ENCODE results near the gene PRTN3. TPM values are rescaled to one million over a fixed set of nuclear protein-coding genes. Genes with fewer than 3 reads are reported as not detected.

PRTN3 gene
- total RNA-seq, 6 donors from 2014 or later: 1.1 to 9.4 TPM; not detected in 4

DNA sequence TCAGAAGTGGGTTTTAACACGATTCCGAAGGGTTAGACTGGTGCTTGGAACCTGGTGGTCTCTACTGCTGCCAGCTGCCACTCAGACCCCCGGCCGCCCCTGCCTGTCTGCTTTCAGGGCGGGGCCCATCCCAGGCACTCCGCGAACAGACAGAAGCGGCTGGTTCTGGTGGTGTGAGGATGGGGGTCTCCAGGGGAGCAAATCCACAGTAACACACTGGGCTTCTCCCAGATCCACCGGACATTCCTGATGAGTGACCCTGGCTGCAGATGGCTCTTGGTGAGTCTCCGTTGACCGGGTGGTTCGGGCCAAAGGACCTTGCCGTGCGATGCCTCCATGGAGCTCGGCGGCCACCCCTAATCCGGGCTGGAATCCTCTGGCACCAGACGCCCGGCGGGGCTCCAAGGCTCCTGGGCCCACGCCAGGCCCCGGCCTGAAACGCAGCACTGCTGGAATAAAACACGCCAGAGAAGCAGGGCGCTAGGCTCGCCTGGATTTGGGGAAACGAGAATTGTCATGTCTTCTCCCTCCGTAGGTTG is 45.7 kb upstream of the PRTN3 start:
- 77 to 97% methylated on average over 17 to 28 of the region's 28 CpGs for WGBS, 2 donors
- H3K27me3 ChIP-seq: no peaks in the 10 kb centered on the region
- no peaks in the 10 kb centered on the region for H3K9me3 ChIP-seq
- no peak overlapping the region for H3K4me3 ChIP-seq
- TF ChIP-seq EP300 (IDR thresholded peaks at IDR 0.05) (no peak), CTCF (IDR thresholded peaks at IDR 0.05) (no peak), POLR2A (IDR thresholded peaks at IDR 0.05) (no peak)
- peaks cover 0 to 17% (median 5%) of the 10 kb centered on the region in 4 donors for H3K36me3 ChIP-seq
- DNase-seq: peak in 1 of 2 donors; percentile 90
- H3K27ac ChIP-seq: peak overlapping the region in 3 of 4 donors; percentile 34 to 100 (median 97)
- H3K4me1 ChIP-seq: peaks cover 37 to 61% (median 57%) of the 10 kb centered on the region in 4 donors
- no peak for ATAC-seq (ENCODE audit: low FRiP score in 2 of 2)

DNA sequence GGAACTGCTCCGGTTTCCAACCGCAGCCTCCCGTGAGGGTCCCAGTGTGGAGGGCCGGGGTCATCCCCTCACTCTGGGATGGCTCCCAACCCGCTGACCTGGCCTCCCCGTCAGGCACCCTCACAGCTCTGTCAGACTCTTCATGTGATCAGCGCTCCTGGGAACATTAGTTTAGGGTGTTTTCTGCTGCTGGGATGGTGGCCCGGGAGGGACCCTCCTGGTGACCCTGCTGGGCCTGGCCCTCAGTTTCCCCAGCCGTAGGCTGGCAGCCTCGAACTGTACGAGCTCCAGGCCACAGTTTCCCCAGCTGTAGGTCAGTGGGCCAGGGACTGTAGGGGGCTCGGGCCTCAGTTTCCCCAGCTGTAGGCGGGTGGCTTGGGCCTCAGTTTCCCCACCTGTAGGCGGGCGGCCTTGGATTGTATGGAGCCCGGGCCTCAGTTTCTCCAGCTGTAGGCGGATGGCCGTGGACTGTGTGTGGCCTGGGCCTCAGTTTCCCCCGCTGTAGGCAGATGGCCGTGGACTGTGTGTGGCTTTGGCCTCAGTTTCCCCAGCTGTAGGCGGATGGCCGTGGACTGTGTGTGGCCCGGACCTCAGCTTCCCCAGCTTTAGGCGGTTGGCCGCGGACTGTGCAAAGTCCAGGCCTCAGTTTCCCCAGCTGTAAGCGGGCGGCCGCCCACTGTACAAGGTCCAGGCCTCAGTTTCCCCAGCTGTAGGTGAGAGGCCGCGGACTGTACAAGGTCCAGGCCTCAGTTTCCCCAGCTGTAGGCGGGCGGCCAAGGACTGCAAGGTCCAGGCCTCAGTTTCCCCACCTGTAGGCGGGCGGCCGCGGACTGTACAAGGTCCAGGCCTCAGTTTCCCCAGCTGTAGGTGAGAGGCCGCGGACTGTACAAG is 44.9 kb upstream of the PRTN3 start:
- H3K4me1 ChIP-seq: peaks cover 42 to 62% (median 58%) of the 10 kb centered on the region in 4 donors
- DNase-seq (peak in 1 of 2 donors; percentile 56), ATAC-seq (ENCODE audit: low FRiP score in 2 of 2) (no peak)
- no peaks in the 10 kb centered on the region for H3K9me3 ChIP-seq
- TF ChIP-seq POLR2A (IDR thresholded peaks at IDR 0.05) (no peak), CTCF (IDR thresholded peaks at IDR 0.05) (no peak), POLR2AphosphoS5 (IDR thresholded peaks at IDR 0.05) (no peak), EP300 (IDR thresholded peaks at IDR 0.05) (no peak)
- WGBS, 2 donors: 80 to 82% methylated on average over 9 to 36 of the region's 39 CpGs
- peaks cover 0 to 25% (median 9%) of the 10 kb centered on the region in 4 donors for H3K36me3 ChIP-seq
- H3K4me3 ChIP-seq: peak overlapping the region; percentile 71 to 98 (median 92)
- peak overlapping the region; percentile 83 to 100 (median 94) for H3K27ac ChIP-seq
- H3K27me3 ChIP-seq: no peaks in the 10 kb centered on the region

GRCh38 chr19:796692-797527 is 43.9 kb upstream of the PRTN3 start, which contains the start of gene PTBP1:
TSS of gene PTBP1 (plus strand) at chr19:797452. CDS start at chr19:797498, 46 bp downstream.
- Histone ChIP-seq H3K36me3 (peaks cover 0 to 35% (median 16%) of the 10 kb centered on the region in 4 donors), H3K27ac (peak within 1 kb of the TSS; percentile 95 to 100 (median 98)), H3K27me3 (no peaks in the 10 kb centered on the region), H3K4me3 (peak within 1 kb of the TSS; percentile 82 to 98 (median 92)), H3K4me1 (peaks cover 52 to 65% (median 60%) of the 10 kb centered on the region in 4 donors), H3K9me3 (no peaks in the 10 kb centered on the region)
- TF ChIP-seq EP300 (IDR thresholded peaks at IDR 0.05) (peak in 1 of 4 donors; percentile 25), POLR2A (IDR thresholded peaks at IDR 0.05) (peak in 2 of 4 donors; percentile 78 to 84), CTCF (IDR thresholded peaks at IDR 0.05) (peak in 2 of 6 experiments; percentile 5 to 36), POLR2AphosphoS5 (IDR thresholded peaks at IDR 0.05) (peak; percentile 79)
- 0% methylated on average over 15 to 29 of the region's 83 CpGs for WGBS, 2 donors
- ATAC-seq (ENCODE audit: low FRiP score in 2 of 2) (peak; percentile 94 to 97), DNase-seq (peak; percentile 99 to 100)

DNA sequence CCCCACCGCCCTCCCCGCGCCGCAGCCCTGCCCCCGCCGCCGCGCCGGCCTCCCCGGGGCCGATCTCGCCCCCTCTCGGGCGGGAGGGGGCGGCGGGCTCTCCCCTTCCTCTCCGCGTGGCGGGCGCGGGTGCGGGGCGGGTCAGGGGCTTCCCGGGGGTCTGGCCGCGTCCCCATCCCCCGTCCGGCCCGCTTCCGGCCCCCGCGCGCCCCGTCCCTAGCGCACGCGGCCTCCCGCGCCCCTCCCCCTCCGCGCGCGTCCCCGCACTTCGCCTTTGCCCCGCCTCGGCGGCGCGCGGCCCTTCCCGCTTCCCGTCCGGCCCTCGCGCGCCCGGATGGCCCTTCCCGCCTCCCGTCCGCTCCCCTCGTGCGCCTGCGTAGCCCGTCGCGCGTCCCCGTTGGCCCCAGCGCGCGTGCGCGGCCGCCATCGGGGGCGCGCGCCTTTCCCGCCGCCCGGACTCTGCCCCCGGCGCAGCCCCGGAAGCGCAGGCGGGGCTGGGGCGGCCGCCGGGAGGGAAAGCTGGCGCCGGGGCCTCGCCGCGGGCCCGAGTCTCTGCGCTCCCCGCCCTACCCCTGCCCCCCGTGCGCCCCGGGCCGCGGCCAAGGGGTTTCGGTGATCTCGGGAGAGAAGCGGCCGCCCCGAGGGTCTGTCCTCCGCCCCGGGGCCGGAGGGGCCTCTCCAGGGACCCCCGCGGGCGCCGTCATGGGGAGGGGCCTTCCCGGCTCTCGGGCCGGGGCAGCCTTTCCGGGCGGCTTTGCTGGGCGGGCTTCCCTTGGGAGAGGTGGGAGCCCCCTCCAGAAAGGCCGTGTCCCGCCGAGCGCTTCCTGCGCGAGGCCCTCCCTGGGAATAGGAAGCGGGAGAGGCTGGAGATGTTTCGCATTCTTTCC is 43.0 kb upstream of the PRTN3 start:
- TF ChIP-seq POLR2A (IDR thresholded peaks at IDR 0.05): peak in 2 of 4 donors; percentile 19 to 23
- TF ChIP-seq EP300 (IDR thresholded peaks at IDR 0.05): peak in 1 of 4 donors; percentile 80
- TF ChIP-seq CTCF (IDR thresholded peaks at IDR 0.05): peak in 4 of 6 experiments; percentile 5 to 51 (median 20)
- peak; percentile 65 to 83 for TF ChIP-seq POLR2AphosphoS5 (IDR thresholded peaks at IDR 0.05)
- DNase-seq: peak; percentile 82 to 98
- Histone ChIP-seq H3K27me3 (no peaks in the 10 kb centered on the region), H3K4me3 (peak overlapping the region; percentile 82 to 98 (median 92)), H3K9me3 (no peaks in the 10 kb centered on the region), H3K36me3 (peaks cover 0 to 41% (median 17%) of the 10 kb centered on the region in 4 donors), H3K27ac (peak overlapping the region; percentile 95 to 100 (median 98)), H3K4me1 (peaks cover 57 to 68% (median 60%) of the 10 kb centered on the region in 4 donors)
- WGBS, 2 donors: 0 to 1% methylated on average over 2 to 66 of the region's 129 CpGs
- ATAC-seq (ENCODE audit: low FRiP score in 2 of 2): peak; percentile 19 to 66

All from upper lobe of left lung (tissue), 6 donors.